NAMALWA (cell line): Measurements from ENCODE around the gene ITGA11.

ENCODE experiments used
- DNase-seq: peaks from one replicate; pipeline ENCODE4 v3.0.0-alpha.2; 2015; ENCODE audit warnings: low spot score

Gene ITGA11

GRCh38 chr15:68328964-68329363 lies 103.0 kb downstream of the ITGA11 start:
- no peak for DNase-seq

- DNase-seq = no peak
Observed at GRCh38 chr15:68328443-68328842, 103.5 kb downstream of the ITGA11 start.

GRCh38 chr15:68326711-68327354 lies 105.1 kb downstream of the ITGA11 start:
- DNase-seq = no peak

- DNase-seq = no peak
Observed at GRCh38 chr15:68325726-68326125, 106.2 kb downstream of the ITGA11 start.

- DNase-seq = no peak
Observed at GRCh38 chr15:68322796-68323195, 109.2 kb downstream of the ITGA11 start.

- no peak for DNase-seq
Observed at GRCh38 chr15:68321229-68321628, 110.7 kb downstream of the ITGA11 start.

- DNase-seq = no peak
Observed at GRCh38 chr15:68319997-68320396, 112.0 kb downstream of the ITGA11 start.

- DNase-seq = no peak
Observed at GRCh38 chr15:68318931-68319909, 112.7 kb downstream of the ITGA11 start.

- no peak for DNase-seq
Observed at GRCh38 chr15:68318008-68318835, 113.7 kb downstream of the ITGA11 start.

GRCh38 chr15:68317281-68318007 lies 114.5 kb downstream of the ITGA11 start:
- no peak for DNase-seq

- no peak for DNase-seq
Observed at GRCh38 chr15:68316061-68316804, 115.7 kb downstream of the ITGA11 start.

- DNase-seq = no peak
Observed at GRCh38 chr15:68315495-68316031, 116.4 kb downstream of the ITGA11 start.

- DNase-seq = no peak
Observed at GRCh38 chr15:68315035-68315434, 116.9 kb downstream of the ITGA11 start.

GRCh38 chr15:68314563-68314962 lies 117.4 kb downstream of the ITGA11 start:
- DNase-seq = no peak

GRCh38 chr15:68313501-68314410 lies 118.2 kb downstream of the ITGA11 start:
- DNase-seq = no peak

GRCh38 chr15:68312701-68313204 lies 119.2 kb downstream of the ITGA11 start:
- DNase-seq = no peak

GRCh38 chr15:68311859-68312557 lies 120.0 kb downstream of the ITGA11 start:
- DNase-seq = no peak

GRCh38 chr15:68311464-68311835 lies 120.5 kb downstream of the ITGA11 start:
- no peak for DNase-seq
